HCT116 (cell line): ENCODE results near the gene POP7.
"Not testable (repeated sequence)": the region's sequence is repeated elsewhere in the genome, so short reads cannot be mapped to it uniquely, and the experiment has no call there.

ENCODE experiments used
- CTCF ChIP-seq, 3 experiments: fragments of 200-600 bp in 1 of 3; sonication (generic) in 1 of 3; IDR thresholded peaks in 2 of 3; conservative IDR thresholded peaks in 1 of 3; 2 replicates each; pipeline ENCODE4 v1.5.1; 2012 to 2017; ENCODE audit warnings: low read depth in 2 of 3, low read length in 2 of 3, antibody characterized with exemption in 1 of 3, borderline replicate concordance in 1 of 3, control low read depth in 1 of 3, mild to moderate bottlenecking in 1 of 3, mixed read lengths in 1 of 3, mixed run types in 1 of 3, moderate library complexity in 1 of 3; ENCODE audit not compliant: insufficient read depth in 1 of 3
- EZH2phosphoT487 ChIP-seq: fragments of 200-600 bp; IDR thresholded peaks from 2 replicates; pipeline ENCODE4 v1.6.1; 2018; ENCODE audit warnings: antibody characterized with exemption, borderline replicate concordance
- JUND ChIP-seq: IDR thresholded peaks from 2 replicates; pipeline ENCODE4 v1.6.1; 2012
- POLR2A ChIP-seq: IDR thresholded peaks from 2 replicates; pipeline ENCODE4 v1.7.0; 2011; ENCODE audit warnings: borderline replicate concordance; ENCODE audit not compliant: insufficient read depth, insufficient read length; ENCODE audit errors: extremely low read depth

GRCh38 chr7:100662194-100662776, 43.6 kb upstream of the POP7 start:
- not testable (repeated sequence) for TF ChIP-seq JUND; CTCF (IDR thresholded peaks at IDR 0.05 in 2 of 3, conservative IDR thresholded peaks at IDR 0.05 in 1 of 3; ENCODE audit: borderline replicate concordance in 1 of 3, insufficient read depth in 1 of 3, low read depth in 2 of 3, low read length in 2 of 3); POLR2A; EZH2phosphoT487
